Stimulated activated CD8-positive, alpha-beta memory T cell treated with anti-CD3 and anti-CD28 coated beads, Interleukin-15, amount 100 ng/mL, for 48 hours (primary cell): Measurements from ENCODE around the gene TMEM187.
A peak's percentile ranks its signal among the peaks of the same experiment; 100 is the strongest.

ENCODE experiments used
- DNase-seq, 2 donors: peaks; one replicate each; pipeline ENCODE4 v3.0.0-alpha.2; 2020; ENCODE audit warnings: low read depth in 2 of 2

TMEM187 gene

DNA sequence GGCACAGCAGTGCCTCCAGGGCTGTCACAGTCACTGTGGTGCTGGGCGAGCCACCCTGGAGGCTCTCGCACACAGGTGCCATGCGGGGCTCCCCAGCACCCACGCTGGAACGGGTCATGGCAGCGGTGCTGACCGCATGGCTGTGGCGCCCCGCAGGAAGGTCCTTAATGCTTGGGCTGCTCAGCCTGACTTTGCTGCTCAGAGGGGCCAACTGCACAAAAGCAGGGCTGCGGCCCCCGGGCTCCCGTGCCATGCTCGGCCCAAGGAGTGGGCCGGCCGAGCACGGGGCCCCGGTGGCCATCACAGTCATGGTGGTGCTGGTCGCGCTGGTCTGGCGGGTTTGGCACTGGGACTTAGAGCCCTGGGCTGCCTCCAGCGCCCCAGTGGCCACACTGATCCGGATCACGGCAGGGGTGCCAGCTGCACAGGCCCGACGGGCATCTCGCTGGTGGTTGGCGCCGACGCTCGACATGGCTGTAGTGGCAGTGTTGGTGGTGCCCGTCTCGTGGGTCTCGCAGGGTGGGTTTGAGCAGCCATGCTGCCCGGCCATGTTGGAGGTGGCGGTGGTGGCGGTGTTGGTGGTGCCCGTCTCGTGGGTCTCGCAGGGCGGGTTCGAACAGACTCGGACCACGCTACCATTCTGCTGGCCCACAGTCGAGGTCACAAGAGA lies 17.9 kb upstream of the TMEM187 start:
- DNase-seq, result no peak

DNA sequence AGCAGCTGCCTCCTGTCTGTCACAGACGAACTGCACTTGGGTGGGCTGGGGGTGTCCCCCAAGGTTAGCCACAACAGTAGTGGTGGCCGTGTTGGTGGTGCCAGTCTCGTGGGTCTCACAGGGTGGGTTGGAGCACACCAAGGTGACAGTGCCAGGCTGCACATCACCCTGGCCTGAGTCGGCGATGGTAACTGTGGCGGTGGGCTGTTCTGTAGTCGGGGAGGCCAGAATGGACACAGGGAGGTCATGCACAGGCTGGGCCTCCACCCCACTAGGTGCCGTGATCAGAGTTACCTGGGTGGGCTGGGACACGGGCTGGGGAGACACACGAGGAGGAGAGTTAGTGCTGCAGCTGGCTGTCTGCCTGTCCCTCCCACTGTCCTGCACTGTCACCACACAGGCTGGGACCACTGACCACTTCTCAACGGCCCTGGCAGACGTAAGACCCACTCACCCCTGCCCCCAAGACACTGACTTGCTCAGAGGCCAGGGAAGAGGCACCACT lies 17.3 kb upstream of the TMEM187 start:
- DNase-seq, result no peak

DNA sequence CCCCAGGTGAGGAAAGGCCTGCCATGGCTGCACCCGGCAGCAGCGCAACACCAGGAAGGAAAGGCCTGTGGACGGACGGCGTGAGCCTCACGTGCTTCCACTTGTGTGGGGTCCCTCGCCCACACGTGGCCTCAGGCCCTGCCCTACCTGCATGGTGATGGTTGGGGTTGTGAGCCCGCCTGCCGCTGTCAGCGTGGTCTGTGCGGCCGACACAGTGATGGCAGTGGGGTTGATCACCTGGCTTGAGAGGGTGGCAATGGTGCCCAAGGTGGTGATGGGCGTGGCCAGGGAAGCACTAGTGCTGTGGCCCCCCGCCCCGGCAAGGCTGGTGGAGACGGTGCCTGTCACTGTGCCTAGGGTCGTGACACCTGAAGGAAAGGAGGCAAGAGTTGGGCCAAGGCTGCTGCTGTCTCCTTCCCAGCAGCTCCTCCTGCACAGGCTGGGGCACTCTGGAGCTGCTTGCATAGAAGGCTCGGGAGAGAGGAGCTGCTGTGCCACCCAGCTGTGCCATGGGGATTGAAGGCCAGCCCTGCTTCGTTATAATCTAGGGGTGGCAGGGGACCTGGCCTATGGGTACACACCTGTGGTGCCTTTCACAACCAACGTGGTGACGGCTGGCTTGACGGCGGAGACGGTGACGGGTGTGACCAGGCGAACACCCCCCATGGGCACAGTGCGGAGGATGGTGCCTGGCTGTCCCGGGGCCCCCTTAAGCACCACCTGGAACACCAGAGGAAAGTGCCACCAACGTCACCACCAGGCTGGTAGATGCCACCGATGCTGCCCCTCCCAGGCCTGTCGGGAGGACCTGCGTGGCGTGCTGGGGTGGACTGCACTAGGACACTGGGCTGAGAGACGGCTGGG lies 16.3 kb upstream of the TMEM187 start:
- DNase-seq, result no peak

DNA sequence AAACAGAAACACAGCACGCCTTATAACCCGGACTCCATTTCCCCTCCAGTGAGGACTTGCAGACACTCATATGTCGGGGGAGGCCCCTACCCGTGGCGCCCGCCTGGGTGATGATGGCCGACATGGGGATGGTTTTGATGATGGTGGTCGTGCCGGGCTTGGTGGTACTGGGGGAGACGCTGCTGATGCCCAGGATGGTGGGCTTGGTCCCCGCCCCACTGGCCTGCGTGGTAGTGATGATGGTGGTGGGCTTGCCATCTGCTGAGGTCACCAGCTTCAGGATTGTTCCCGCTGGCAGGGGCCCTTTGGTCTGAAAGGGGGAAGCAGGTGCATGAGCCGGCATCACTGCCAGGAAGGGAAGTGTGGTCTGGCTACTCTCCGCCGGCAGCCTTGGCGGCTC lies 15.3 kb upstream of the TMEM187 start:
- DNase-seq, result no peak

- no peak for DNase-seq
Observed at GRCh38 chrX:153958605-153959004, 13.9 kb upstream of the TMEM187 start.

DNA sequence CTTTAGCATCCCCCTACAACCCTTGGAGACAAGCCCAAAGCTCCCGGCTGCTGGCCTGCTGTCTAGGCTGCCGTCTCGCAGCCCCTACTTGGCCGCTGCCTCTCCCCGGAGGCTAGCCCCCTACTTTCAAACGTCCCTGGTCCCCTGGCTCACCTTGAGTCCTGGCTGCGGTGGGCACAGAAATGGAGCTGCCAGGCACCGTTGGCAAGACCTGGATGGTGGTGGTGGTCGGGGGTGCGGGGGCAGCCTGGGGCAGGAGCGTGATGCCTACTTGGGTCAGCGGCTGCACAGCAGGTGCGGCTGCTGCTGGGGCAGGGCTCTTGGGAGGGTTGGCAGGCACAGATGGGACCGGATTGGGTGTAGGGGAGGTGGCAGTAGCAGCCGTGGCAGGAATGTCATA lies 12.9 kb upstream of the TMEM187 start:
- no peak for DNase-seq

DNA sequence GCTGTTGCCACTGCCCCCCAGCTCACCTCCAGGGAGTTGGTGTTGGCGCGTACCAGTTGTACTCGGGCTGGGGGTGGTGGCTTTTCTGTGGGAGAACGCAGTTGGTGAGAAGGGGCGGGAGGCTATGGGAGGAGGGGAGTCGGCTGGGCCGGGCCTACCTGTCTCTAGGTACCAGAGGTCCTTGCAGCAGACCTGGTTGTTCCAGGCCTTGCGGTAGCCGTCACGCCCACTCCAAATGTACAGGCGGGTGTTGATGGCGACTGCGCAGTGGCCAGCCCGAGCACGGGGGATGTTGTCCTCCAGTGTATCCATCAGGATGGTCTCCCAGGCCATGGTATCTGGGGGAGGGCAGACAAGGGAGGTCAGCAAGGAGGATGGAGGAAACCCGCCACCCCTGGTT lies 12.5 kb upstream of the TMEM187 start:
- DNase-seq, result no peak

DNA sequence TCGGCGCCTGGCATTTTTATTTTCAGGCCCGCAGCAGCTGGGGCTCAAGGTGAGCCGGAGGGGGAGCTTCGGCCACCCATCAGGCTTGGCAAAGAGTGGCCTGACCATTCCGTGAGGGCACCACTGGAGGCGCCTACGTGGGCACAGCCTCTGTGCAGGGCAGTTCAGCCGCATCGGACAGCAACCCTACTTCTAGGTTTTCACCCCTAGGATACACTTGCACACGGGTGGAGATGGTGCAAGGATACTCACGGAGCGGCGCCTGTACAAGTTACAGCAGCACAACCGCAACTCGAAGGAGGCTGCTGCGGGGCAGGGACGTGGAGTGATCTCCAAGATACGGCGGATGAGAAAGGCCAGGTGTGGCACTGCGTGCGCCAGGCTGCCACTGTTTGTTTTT lies 11.8 kb upstream of the TMEM187 start:
- DNase-seq, result no peak

- no peak for DNase-seq
Observed at GRCh38 chrX:153961292-153961691, 11.3 kb upstream of the TMEM187 start.

DNA sequence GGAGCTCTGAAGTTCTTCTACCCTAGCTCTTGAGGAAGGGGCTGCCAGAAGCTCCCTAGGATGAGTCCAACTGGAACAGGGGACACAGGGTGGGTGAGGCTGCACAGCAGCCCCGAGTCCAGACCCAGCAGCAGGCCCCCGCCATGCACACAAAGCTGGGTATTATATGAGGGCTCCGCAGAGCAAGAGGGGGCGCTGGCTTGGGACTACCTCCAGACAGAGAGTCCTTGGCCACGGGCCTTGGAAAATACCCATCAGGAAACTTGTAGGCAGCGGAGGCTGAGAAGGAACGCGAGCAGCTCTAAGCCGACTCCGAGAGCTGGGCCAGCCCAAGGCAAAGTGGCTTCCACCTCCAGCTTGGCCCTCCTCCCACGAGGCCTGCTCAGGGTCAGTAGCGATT lies 9.0 kb upstream of the TMEM187 start:
- no peak for DNase-seq

- no peak for DNase-seq
Observed at GRCh38 chrX:153964105-153964504, 8.4 kb upstream of the TMEM187 start.

- DNase-seq, result no peak
Observed at GRCh38 chrX:153965406-153965805, 7.1 kb upstream of the TMEM187 start.

- DNase-seq, result no peak
Observed at GRCh38 chrX:153966283-153966688, 6.3 kb upstream of the TMEM187 start.

GRCh38 chrX:153966841-153967535 lies 5.6 kb upstream of the TMEM187 start:
- peak in 1 of 2 donors; percentile 50 for DNase-seq

- no peak for DNase-seq
Observed at GRCh38 chrX:153967536-153968224, 4.9 kb upstream of the TMEM187 start.

GRCh38 chrX:153968255-153968654 lies 4.3 kb upstream of the TMEM187 start:
- no peak for DNase-seq

DNA sequence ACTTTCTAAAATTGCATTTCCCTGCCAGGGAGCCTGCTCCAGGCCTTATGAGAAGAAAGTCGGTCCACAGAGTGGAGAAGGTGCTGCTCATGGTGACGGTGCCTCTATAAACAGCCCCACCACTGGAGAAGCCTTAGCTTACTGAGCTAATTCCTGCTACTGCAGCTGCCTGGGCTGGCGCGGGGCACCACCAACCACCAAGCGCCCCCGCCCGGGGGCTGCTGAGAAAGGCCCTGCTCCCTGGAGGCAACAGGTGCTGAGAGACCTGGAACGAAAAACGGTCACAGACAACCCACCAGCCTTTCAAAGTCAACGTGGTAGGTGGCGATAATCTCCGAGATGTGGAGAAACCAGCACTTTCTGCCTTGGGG lies 3.8 kb upstream of the TMEM187 start:
- DNase-seq, result no peak

- DNase-seq, result no peak
Observed at GRCh38 chrX:153969125-153969903, 3.2 kb upstream of the TMEM187 start.

DNA sequence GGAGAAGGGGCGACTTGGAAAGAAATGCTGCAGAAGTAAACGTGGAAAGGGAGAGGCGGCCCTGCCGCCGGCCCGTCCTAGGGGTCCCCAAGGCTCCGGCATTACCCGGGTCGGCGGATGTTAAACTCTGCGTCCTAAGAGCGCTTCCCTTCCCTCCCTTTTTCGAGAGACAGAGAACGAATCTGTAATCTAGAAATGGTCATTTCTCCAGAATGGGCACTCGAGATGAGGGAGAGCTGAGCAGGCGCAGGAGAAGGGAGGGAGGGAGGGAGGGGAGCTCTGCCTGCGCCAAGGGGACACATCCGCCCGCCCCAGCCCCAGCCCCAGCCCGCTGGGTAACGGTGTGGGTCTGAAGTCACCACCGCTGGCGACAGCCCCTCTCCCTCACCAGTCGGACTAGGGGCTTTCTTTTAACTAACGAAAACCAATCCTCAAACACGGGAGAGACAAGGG lies 2.6 kb upstream of the TMEM187 start:
- no peak for DNase-seq

DNA sequence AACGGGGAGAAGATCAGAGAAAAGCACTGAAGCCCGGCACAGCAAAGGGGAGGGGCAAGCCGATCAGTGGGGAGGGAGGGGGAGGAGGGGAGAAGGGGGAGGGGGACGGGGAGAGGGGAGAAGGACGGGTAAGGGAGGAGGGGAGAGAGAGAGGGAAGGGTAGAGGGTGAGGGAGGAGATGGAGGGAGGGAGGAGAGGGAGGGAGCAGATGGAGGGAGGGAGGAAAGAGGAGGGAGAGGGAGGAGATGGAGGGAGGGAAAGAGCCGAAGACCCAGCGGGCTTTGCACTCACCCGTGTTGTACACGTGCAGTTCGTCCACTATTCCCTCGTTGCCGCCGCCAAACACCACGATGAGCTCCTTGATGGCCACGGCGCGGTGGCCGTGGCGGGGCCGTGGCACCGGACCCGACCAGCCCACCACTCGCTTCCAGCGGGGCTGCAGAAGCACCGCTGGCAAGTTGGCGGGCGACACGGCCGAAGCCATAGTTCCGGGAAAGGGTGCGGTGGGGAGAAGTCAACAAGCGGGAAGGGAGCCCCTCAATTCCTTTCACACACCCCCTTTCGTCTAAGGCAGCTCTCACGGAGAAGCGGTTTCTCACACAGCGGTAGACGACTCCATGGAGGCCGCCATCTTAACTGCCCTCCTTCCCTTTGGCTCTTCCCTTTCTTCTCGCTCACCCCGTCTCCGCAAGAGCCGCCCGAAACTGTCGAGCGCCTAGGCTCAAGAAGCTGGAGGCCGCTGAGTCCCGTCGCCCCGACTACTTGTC lies 2.0 kb upstream of the TMEM187 start:
- DNase-seq, result no peak
